Neuron (in vitro differentiated cells): ENCODE measurements around the gene FOXO1.
A peak's percentile ranks its signal among the peaks of the same experiment; 100 is the strongest.
"Not testable (repeated sequence)": the region's sequence is repeated elsewhere in the genome, so short reads cannot be mapped to it uniquely, and the experiment has no call there.

ENCODE experiments used
- H2AFZ ChIP-seq: one replicate; pipeline ENCODE4 v1.6.1; 2013; ENCODE audit warnings: low read depth, mild to moderate bottlenecking, inconsistent platforms, low read length, moderate library complexity
- H3K27me3 ChIP-seq: one replicate; pipeline ENCODE4 v1.6.1; 2013; ENCODE audit warnings: low read length; ENCODE audit not compliant: insufficient read depth
- H3K36me3 ChIP-seq: one replicate; pipeline ENCODE4 v1.6.1; 2013; ENCODE audit warnings: low read length; ENCODE audit not compliant: insufficient read depth
- H3K4me1 ChIP-seq: one replicate; pipeline ENCODE4 v1.6.1; 2013; ENCODE audit warnings: low read length; ENCODE audit not compliant: insufficient read depth
- H3K4me3 ChIP-seq: 2 replicates; pipeline ENCODE4 v1.5.1; 2013; ENCODE audit warnings: mild to moderate bottlenecking, low read length, moderate library complexity
- H3K9me3 ChIP-seq: one replicate; pipeline ENCODE4 v1.6.1; 2013; ENCODE audit warnings: low read length

FOXO1 gene

DNA sequence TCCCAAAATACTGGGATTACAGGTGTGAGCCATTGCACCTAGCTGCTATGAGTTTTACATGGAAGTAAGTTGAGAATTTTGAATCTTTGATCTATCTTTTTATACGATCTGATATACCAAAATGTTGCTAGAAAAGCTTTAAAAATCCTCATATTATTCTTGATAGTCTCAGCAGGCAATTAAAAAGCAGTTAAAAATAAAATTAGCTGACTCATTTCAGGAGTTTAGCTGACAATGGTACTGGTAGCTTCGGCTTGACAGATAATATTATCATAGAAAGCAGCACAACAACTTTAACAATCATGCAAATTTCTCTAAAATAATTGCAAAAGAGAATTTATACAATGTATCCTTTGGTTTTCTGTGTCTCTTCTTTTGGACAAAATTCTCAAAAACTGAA, 9.6 kb upstream of the FOXO1 start:
- Histone ChIP-seq H3K9me3 (no peaks in the 10 kb centered on the region), H3K4me3 (no peak overlapping the region), H3K36me3 (no peaks in the 10 kb centered on the region), H3K4me1 (peaks cover 5% of the 10 kb centered on the region), H2AFZ (no peak overlapping the region), H3K27me3 (no peaks in the 10 kb centered on the region)

DNA sequence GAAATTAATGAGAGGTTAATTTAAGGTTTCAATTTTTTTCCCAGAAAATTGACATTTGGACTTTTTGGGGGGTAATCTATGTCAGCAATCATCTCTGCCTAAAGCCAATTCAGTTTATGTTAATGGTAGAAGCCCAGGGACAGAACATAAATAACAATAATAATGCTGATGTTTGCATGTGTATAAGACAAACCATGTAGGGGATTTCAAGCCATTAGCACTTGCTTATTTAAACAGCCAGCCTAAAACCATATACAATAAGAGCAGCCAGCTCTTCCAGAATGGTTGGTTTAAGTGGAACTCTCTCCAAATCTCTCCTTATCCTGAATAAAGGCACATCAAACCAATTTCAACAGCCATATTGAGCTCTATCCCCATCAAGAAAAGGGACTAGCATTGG, 7.0 kb upstream of the FOXO1 start:
- H3K9me3 ChIP-seq, result no peaks in the 10 kb centered on the region
- no peak overlapping the region for H2AFZ ChIP-seq
- no peak overlapping the region for H3K4me3 ChIP-seq
- peaks cover 5% of the 10 kb centered on the region for H3K4me1 ChIP-seq
- H3K36me3 ChIP-seq, result no peaks in the 10 kb centered on the region
- no peaks in the 10 kb centered on the region for H3K27me3 ChIP-seq

DNA sequence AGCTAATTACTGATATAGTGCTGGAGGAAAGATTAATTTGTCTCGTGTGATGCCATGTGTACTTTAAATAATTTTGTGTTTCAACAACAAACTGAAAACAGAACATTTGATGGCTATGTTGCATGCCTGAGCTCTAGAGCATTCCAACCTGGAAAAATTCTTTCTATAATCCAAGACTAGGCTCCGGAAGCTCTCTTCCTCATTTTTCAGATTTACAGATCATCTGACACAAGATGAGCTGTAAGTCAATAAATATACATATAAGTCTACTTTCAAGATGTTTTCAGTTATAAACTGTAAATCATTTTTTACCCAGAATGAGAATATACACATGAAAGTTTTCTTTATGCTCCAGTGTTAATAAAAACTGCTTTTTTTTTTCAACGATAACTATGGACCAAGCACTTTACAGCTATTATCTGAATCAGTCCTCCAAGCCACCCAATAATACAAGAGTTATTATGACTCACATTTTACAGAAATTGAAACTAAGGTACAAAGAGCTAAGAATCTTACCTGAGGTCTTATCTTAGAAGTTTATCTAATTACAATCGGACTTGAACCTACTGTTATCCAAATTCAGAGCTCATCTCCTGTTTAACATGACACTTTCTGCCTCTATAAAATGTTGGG, 6.4 kb upstream of the FOXO1 start:
- Histone ChIP-seq H3K36me3 (no peaks in the 10 kb centered on the region), H3K9me3 (no peaks in the 10 kb centered on the region), H3K27me3 (no peaks in the 10 kb centered on the region), H2AFZ (no peak overlapping the region), H3K4me1 (peaks cover 5% of the 10 kb centered on the region), H3K4me3 (no peak overlapping the region)

DNA sequence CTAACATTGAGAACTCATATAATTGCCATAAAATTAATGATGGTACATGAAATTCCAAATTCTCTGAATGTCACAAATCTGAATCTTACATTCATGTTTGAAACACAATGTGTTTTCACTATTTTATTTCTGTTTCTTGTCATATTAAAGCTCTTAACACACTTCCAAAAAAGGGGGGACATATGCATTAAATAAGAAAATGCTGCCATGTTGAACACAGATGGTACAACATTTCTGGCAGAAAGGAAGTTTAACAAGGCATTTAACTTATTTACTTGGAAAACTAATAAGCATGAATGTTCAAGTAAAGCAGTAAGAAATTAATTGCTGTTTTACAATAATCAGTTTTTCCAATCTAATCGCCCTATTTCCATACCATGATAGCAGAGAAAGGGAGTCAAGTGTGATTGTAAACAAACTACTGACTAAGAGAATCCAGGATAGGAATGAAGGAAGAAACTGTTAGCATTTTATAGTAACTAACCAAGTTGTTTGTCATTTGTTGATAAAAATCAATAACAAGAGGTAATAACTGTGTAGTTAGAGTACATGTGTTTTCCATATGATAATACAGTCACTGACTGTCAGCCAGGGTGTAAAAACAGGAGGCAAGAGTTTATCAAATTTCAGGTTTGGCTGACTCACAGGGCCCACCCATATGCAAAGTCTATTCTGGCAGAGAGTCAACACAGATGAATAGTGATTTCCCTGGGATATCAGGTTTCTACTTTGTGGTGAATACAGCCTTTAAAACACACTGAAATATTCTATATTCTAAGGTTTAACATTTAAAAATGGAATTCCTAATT, 5.7 kb upstream of the FOXO1 start:
- peaks cover 8% of the 10 kb centered on the region for H3K4me1 ChIP-seq
- no peaks in the 10 kb centered on the region for H3K27me3 ChIP-seq
- no peak overlapping the region for H2AFZ ChIP-seq
- H3K36me3 ChIP-seq, result no peaks in the 10 kb centered on the region
- H3K9me3 ChIP-seq, result no peaks in the 10 kb centered on the region
- no peak overlapping the region for H3K4me3 ChIP-seq

DNA sequence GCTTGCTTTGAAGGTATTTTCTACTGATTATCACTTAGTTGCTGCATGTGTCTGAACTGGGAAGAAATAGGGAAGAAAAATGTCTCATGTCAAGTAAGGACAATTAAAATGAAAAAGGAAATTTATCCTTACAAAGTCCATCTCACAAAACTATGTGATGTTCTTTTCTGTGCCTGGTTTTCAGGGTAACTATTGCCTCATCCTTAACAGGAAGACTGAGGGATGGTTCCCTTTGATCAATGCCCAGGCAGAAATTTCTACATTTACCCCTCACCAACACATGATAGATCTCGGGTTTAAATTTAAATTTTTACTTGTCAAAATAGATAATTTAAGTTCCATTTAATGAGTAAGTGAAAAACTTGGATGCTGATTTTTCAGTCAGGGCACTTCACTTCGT, 3.9 kb upstream of the FOXO1 start:
- no peak overlapping the region for H3K4me3 ChIP-seq
- H3K9me3 ChIP-seq, result no peaks in the 10 kb centered on the region
- H3K4me1 ChIP-seq, result peaks cover 9% of the 10 kb centered on the region
- H3K27me3 ChIP-seq, result no peaks in the 10 kb centered on the region
- no peak overlapping the region for H2AFZ ChIP-seq
- no peaks in the 10 kb centered on the region for H3K36me3 ChIP-seq

DNA sequence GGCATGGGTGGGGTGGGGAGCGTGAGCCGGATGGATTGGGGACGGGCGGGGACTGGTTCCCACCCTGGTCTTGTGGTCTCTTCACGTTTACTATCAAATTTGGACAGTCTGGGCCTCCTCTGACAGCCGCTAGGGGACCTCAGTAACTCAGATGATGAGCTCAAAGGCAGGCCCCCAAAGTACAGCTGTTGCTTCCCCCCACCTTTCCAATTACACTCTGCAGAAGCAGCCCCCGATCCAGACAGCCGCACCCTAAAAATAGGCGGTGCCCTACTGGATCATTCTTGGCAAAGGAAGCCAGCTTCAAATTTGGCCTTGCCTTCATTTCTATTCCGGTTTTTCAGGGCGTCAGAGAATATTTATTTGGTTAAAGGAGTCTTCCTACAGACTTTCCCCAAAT, 1.9 kb upstream of the FOXO1 start:
- Histone ChIP-seq H3K4me1 (peaks cover 13% of the 10 kb centered on the region), H3K4me3 (no peak overlapping the region), H2AFZ (no peak overlapping the region), H3K9me3 (no peaks in the 10 kb centered on the region), H3K27me3 (no peaks in the 10 kb centered on the region), H3K36me3 (no peaks in the 10 kb centered on the region)

DNA sequence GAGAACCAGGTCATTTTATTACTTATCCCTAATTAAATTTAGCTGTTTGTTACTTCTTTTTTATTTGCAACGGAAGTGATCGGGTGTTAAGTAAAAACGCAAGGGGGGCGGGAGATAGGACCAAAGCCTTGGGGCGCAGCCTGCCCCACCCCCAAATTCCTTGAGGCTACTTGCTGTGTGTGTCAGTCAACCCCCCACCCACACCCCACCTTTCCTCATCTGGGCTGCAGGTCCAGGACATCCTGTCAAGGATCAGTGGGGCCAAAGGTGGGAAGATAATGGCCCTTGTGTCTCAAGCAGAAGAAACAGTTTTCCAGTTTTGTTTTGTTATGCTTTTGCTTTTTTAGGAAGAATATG, 1.2 kb upstream of the FOXO1 start:
- Histone ChIP-seq H2AFZ (peak overlapping the region; percentile 100), H3K9me3 (no peaks in the 10 kb centered on the region), H3K4me1 (peaks cover 18% of the 10 kb centered on the region), H3K36me3 (no peaks in the 10 kb centered on the region), H3K27me3 (no peaks in the 10 kb centered on the region), H3K4me3 (peak overlapping the region; percentile 78)

DNA sequence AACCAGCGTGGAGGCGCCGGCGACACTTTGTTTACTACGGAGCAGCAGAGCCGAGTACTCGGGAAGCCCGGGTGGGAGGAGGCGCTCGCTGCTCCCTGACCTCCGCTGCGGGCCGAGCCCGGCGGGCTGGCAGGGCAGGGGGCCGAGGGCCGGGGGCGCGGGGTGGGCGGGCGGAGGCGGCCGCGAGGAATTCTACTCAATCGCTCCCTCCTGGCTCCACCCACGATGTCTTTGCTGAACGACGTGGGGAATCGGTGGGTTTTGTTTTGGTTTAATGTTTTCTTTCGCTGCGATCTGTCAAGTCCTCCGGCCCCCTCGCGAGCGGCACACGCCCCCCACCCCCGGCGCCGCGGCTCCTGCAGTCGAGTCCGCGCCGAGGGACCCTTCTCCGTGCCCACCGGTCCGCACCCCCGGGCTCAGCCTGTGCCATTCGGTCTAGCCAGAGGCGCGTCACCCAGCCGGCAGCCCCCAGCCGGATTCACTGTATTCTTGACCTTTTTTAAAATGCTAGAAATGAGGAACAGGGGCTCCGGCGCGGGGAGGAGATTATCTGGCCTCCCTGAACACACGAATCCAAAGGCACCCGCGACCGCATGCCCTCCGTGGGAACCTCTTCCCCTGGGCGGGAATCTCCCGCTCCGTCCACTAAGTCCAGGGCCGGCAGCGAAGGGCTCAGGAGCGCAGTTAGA, 636 bp upstream of the FOXO1 start:
- no peaks in the 10 kb centered on the region for H3K27me3 ChIP-seq
- peak overlapping the region; percentile 100 for H2AFZ ChIP-seq
- H3K9me3 ChIP-seq, result no peaks in the 10 kb centered on the region
- H3K36me3 ChIP-seq, result no peaks in the 10 kb centered on the region
- H3K4me1 ChIP-seq, result peaks cover 19% of the 10 kb centered on the region
- peak overlapping the region; percentile 78 for H3K4me3 ChIP-seq

DNA sequence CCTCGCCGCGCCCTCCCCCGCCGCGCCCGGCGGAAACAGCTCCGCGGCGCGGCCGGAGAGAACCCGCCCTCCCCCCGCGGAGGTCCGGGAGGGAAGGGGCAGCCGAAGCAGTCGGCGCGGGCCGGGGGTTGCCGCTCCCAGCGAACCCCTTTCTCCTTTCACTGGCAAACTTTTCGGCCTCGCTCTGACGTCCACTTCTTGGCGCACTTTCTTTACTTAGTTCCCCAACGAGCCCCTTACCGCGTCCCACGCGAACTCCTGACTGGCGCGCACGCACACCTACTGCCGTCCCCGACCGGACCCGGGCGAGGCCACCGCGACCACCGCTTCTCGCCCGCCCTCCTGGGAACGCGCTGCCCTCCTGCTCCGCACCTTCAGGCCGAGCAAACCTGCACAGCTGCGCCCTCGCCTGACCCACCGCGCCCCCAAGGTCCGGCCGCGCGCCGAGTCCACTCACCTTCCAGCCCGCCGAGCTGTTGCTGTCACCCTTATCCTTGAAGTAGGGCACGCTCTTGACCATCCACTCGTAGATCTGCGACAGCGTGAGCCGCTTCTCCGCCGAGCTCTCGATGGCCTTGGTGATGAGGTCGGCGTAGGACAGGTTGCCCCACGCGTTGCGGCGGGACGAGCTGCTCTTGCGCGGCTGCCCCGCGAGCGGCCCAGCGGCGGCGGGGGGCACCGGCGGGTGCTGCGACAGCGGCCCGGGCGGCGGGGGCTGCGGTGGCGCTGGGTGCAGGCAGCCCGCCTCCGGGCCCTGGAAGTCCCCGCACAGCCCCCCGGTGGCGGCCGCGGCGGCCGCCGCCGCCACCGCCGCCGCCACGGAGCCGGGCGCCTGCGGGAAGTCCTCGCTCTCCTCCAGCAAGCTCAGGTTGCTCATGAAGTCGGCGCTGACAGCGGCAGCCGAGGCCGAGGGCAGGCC, 1.1 kb downstream of the FOXO1 start:
- Histone ChIP-seq H3K36me3 (no peaks in the 10 kb centered on the region), H3K4me1 (peaks cover 20% of the 10 kb centered on the region), H3K9me3 (no peaks in the 10 kb centered on the region), H2AFZ (peak overlapping the region; percentile 100), H3K27me3 (no peaks in the 10 kb centered on the region), H3K4me3 (peak overlapping the region; percentile 78)

DNA sequence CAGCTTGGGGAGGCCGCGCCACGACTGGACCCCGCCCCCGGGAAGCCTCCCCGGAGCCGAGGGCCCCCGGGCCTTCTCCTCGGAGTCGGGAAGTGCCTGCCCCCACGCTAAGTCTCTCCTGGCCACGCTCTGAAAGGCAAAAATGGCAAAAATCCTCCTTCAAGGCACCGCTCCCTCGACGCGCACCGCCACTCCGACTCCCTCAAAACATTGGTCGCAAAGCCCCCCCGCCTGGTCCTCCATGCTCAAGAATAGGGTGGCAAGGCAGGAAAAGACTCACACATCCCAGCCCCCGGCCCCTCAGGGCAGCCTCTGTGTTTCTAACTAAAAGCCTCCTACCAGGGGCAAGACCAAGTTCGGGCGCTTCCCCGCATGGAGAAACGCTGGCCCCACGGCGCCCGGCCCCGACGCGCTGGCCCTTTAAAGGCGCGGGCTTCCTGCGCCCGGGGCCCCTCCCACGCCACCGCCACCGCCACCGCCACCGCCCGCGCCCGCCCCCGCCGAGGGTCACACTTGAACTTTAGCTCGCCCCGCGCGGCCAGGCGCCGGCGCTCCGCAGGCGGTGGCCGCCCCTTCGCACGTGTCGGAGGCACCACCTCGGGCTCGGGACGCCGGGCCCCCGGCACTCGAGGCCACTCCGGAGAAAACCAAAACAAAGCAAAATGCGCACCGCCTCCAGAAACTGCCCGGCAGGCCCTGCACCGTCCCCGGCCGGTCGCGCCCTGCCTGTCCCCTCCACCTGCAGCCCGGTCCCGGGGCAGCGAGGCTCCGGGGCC, 1.9 kb downstream of the FOXO1 start:
- H3K27me3 ChIP-seq, result no peaks in the 10 kb centered on the region
- H2AFZ ChIP-seq, result peak overlapping the region; percentile 97
- H3K36me3 ChIP-seq, result no peaks in the 10 kb centered on the region
- H3K9me3 ChIP-seq, result no peaks in the 10 kb centered on the region
- H3K4me3 ChIP-seq, result peak overlapping the region; percentile 78
- peaks cover 25% of the 10 kb centered on the region for H3K4me1 ChIP-seq

DNA sequence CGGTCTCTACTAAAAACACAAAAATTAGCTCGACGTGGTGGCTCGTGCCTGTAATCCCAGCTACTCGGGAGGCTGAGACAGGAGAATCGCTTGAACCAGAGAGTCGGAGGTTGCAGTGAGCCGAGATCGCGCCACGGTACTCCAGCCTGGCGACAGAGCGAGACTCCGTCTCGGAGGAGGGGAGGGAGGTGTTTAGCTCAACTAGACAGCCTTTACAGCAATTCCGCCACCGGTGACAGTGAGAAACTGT, 2.4 kb downstream of the FOXO1 start:
- H2AFZ ChIP-seq, result peak overlapping the region; percentile 97
- not testable (repeated sequence) for H3K36me3 ChIP-seq, H3K27me3 ChIP-seq, H3K9me3 ChIP-seq
- H3K4me1 ChIP-seq, result peaks cover 25% of the 10 kb centered on the region
- peak overlapping the region; percentile 78 for H3K4me3 ChIP-seq

DNA sequence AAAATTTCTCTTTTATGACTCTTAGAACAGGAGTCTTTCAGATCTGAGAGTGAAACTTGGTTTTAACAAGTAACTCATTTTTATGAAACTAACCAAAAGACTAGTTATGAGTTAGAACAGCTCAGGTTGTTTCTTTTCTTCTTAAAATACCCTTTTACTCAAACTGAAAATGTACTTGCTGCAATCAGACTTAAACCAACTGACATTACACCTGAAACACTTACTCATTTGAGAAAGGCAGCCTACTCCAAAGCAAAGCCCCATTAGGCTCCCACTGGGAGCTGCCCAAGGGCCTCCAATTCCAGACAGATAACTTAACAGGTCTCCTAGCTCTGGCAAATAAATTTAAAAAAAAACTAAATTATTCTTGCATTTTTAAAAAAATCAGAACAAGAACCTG, 3.6 kb downstream of the FOXO1 start:
- H2AFZ ChIP-seq, result no peak overlapping the region
- no peaks in the 10 kb centered on the region for H3K27me3 ChIP-seq
- H3K4me1 ChIP-seq, result peaks cover 25% of the 10 kb centered on the region
- no peak overlapping the region for H3K4me3 ChIP-seq
- no peaks in the 10 kb centered on the region for H3K36me3 ChIP-seq
- H3K9me3 ChIP-seq, result no peaks in the 10 kb centered on the region
